MG63 (cell line): ENCODE data around the gene CEP57. TPM values are rescaled to one million over a fixed set of nuclear protein-coding genes. Genes with fewer than 3 reads are reported as not detected.

Experiments
- DNase-seq: peaks from one replicate; pipeline ENCODE4 v3.0.0-alpha.2; 2020
- H3K27me3 ChIP-seq: fragments of 250-450 bp; sonication (Bioruptor Pico); 2 replicates; pipeline ENCODE4 v1.5.1; 2020; ENCODE audit warnings: mild to moderate bottlenecking, moderate library complexity
- H3K36me3 ChIP-seq: fragments of 250-450 bp; sonication (Bioruptor Pico); 2 replicates; pipeline ENCODE4 v1.5.1; 2020; ENCODE audit warnings: mild to moderate bottlenecking, moderate library complexity
- H3K4me3 ChIP-seq: fragments of 250-450 bp; sonication (Bioruptor Pico); 2 replicates; pipeline ENCODE4 v1.5.1; 2020; ENCODE audit warnings: mild to moderate bottlenecking, moderate library complexity
- H3K9me3 ChIP-seq: fragments of 250-450 bp; sonication (Bioruptor Pico); 2 replicates; pipeline ENCODE4 v1.5.1; 2020; ENCODE audit warnings: mild to moderate bottlenecking, moderate library complexity
- total RNA-seq: library from RNA; depleted of rRNA; stranded (reverse); fragments of >200 nt; shearing (Covaris generic); gene quantifications from 2 replicates; pipeline ENCODE4 v1.2.3, GENCODE V29; 2014; ENCODE audit warnings: low replicate concordance; rRNA removed

Gene CEP57
- total RNA-seq, result 26.8 and 28.2 TPM in 2 replicates

DNA sequence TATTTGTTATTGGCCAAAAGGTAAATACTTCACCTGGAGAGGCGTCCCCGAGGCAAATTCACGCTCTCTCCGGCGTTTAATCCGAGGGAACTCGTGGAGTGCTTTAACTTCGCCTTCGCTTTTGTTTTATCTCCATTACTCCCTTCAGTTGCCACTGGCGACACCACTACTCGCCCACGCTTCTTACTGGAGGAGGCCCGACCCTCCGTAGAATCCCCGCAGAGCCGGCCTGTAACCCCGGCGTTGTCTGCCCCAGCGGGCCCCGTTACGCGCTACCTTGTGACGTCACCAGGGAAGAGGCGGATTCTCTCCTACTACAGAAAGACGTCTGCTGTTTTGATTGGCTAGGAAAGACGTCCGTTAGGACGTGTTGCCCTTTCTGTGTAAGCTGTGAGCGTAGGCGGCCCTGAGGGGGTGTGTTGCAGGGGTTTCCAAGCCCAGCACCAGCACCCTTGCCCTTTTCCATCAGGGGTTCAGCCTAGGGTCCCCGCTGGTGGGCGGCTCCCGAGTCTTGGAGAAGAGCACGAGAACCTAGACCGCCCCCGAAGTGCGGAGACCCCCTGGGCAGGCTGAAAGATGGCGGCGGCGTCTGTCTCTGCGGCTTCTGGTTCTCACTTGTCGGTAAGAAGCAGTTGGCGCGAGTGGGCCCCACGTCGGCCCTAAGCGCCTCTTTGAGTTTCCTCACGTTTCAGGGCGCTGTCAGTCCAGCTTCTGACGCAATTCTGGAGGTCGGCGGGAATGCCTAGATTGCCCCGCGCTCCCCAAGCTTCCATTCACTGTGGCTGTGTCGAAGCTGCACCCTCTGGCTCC is at the start of gene CEP57:
Gene CEP57 (plus strand): TSS at position 376 of the 810 bp plus-strand sequence. CDS start 201 bp downstream, at position 577.
- H3K9me3 ChIP-seq, result no peaks in the 10 kb centered on the region
- DNase-seq, result peak; percentile 95
- H3K4me3 ChIP-seq, result peak within 1 kb of the TSS; percentile 98
- H3K36me3 ChIP-seq, result peaks cover 32% of the 10 kb centered on the region
- no peaks in the 10 kb centered on the region for H3K27me3 ChIP-seq

DNA sequence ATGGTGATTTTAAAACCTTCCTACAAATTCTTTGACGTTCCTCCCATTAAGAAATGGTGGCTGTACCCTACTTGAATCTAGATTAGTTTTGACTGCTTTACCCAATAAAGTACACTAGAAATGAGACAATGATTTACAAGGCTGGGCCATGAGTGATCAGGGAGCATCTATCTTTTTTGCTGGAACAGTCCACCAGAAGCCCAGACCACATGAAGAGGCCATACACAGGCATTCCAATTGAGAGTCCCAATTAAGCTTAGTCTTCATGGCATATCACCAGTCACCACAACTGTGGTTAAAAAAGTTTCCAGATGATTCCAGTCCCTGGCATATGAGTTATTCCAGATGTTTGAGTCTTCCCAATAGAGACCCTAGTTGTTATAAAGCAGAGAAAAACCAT is 40.2 kb upstream of the CEP57 start:
- Histone ChIP-seq H3K9me3 (no peaks in the 10 kb centered on the region), H3K4me3 (no peak overlapping the region), H3K36me3 (no peaks in the 10 kb centered on the region), H3K27me3 (peaks cover 9% of the 10 kb centered on the region; the same call in 1 of the 2 replicates)
- no peak for DNase-seq

GRCh38 chr11:95751515-95751914 is 38.8 kb upstream of the CEP57 start:
- Histone ChIP-seq H3K27me3 (peaks cover 4% of the 10 kb centered on the region; the same call in 1 of the 2 replicates), H3K9me3 (no peaks in the 10 kb centered on the region), H3K36me3 (no peaks in the 10 kb centered on the region), H3K4me3 (no peak overlapping the region)
- no peak for DNase-seq

DNA sequence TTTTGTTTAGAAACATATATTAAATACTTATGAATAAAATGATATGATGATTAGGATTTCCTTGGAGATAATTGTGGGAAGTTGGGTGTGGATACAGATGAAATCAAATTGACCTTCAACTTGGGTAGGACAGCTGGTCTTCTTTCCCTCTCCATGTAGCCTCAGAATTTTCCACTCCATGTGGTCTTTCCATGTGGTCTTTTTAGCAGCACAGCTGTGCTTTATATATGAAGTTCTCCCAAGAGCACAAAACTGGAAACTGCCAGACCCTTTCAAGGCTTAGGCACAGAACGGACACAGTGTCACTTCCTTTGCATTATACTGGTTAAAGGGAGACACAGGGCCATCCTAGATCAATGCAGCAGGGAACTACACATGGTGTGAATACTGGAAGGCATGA is 29.4 kb upstream of the CEP57 start:
- Histone ChIP-seq H3K27me3 (no peaks in the 10 kb centered on the region; the same call in 1 of the 2 replicates), H3K4me3 (no peak overlapping the region), H3K9me3 (no peaks in the 10 kb centered on the region), H3K36me3 (no peaks in the 10 kb centered on the region)
- DNase-seq, result no peak

DNA sequence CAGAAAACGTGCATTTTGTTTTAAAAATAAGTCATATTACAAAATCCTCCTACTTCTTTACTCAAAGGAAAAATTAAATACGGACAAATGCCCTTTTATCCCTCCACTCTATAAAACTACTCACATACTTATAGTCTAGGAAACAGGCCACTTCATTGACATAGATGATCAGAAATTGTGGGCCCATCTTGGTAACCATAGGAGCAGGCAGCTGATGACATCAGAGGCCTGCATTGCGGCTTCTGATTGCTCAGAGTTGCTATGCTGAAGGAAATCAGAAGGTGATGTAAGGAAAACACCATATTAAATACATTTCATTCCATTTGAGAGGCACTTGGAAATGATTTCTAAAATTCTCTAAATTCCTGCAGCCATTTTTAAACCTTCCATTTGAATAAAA is 27.8 kb upstream of the CEP57 start:
- DNase-seq, result no peak
- Histone ChIP-seq H3K36me3 (no peaks in the 10 kb centered on the region), H3K9me3 (no peaks in the 10 kb centered on the region), H3K27me3 (no peaks in the 10 kb centered on the region; the same call in 1 of the 2 replicates), H3K4me3 (no peak overlapping the region)

DNA sequence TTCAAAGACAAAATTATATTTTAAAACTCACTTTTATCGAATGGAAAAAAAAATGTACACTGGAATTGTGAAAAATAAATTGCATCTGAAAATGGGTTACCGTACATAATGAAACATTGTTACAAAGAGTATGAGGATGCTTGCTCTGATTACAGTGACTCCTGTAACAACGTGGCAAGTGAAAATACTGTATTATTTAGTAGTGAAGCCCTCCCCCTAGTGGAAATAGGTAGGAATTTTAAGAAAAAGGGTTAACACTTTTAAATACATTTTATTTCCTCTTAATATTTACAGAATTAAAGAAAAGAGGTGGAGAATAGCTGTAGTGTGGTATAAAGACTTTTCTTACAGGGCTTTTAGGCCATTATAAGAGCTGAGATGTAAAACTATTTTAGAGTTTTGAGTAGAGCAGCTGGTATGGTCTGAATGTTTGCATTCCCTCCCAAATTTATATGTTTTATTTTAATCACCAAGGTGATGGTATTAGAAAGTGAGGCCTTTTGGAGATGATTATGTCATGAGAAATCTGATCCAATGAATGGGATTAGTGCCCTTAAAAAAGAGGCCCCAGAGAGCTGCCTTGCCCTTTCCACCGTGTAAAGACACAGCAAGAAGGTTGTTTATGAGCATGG is 25.9 kb upstream of the CEP57 start:
- H3K36me3 ChIP-seq, result no peaks in the 10 kb centered on the region; the same call in 1 of the 2 replicates
- DNase-seq, result no peak
- no peak overlapping the region for H3K4me3 ChIP-seq
- no peaks in the 10 kb centered on the region; the same call in 1 of the 2 replicates for H3K27me3 ChIP-seq
- no peaks in the 10 kb centered on the region for H3K9me3 ChIP-seq

DNA sequence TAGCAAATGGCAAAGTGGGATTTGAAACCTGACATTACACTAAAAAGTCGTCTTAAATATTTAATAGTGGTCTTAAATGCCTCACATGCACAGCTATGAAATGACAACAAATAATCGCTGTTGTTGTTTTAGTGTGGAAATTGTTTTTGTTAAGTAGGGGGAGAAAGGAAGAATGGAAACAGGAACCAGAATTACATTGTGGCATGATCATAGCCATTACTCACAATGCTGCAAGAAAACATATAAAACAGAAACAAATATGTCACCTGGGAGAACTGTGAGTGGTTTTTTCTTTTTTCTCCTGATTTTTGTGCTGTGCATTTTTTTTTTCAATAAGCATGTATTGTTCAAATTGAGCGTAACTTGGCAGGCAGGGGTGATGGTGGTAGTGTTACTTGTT is 23.6 kb upstream of the CEP57 start:
- no peak overlapping the region for H3K4me3 ChIP-seq
- no peaks in the 10 kb centered on the region for H3K9me3 ChIP-seq
- H3K27me3 ChIP-seq, result no peaks in the 10 kb centered on the region
- H3K36me3 ChIP-seq, result no peaks in the 10 kb centered on the region; the same call in 1 of the 2 replicates
- no peak for DNase-seq

DNA sequence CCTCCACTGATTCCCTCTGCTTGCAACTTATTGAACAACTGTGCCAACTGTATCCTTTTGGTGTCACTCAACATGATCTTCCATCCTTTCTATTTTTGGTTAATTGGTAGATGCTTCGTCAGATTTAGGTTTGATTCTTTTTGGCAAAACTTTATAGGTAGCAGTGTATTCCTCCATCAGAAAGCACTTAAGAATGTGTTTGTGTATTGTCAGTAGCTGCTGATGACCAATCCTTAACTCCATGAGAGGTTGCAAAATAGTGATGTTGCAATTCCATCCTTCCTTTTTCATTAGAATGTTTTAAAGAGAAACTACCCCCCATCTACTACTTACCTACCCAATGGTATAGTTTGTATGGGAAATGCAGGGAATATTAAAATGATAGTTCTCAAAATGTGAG is 22.8 kb upstream of the CEP57 start:
- H3K4me3 ChIP-seq, result no peak overlapping the region
- DNase-seq, result no peak
- H3K36me3 ChIP-seq, result peaks cover 6% of the 10 kb centered on the region
- H3K27me3 ChIP-seq, result no peaks in the 10 kb centered on the region
- no peaks in the 10 kb centered on the region for H3K9me3 ChIP-seq

DNA sequence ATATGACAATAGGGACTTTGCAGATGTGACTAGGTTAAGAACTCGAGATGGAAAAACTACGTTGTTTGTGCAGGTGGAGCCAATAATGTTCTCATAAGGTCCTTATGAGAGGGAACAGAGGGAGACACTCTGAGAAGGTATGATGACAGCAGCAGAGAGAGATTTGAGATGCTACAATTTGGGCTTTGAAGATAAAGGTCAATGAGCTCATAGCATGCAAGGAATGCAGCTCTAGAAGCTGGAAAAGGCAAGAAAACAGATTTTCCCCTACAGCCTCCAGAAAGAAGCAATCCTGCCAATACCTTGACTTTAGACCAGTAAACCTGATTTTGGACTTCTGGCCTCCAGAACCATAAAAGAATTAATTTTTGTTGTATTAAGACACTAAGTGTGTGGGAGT is 21.8 kb upstream of the CEP57 start:
- peaks cover 9% of the 10 kb centered on the region for H3K36me3 ChIP-seq
- DNase-seq, result no peak
- no peaks in the 10 kb centered on the region for H3K9me3 ChIP-seq
- H3K4me3 ChIP-seq, result no peak overlapping the region
- no peaks in the 10 kb centered on the region for H3K27me3 ChIP-seq

GRCh38 chr11:95776859-95777258 is 13.4 kb upstream of the CEP57 start:
- DNase-seq, result no peak
- H3K27me3 ChIP-seq, result no peaks in the 10 kb centered on the region
- H3K4me3 ChIP-seq, result no peak overlapping the region
- H3K9me3 ChIP-seq, result no peaks in the 10 kb centered on the region
- peaks cover 67% of the 10 kb centered on the region for H3K36me3 ChIP-seq

- H3K4me3 ChIP-seq, result no peak overlapping the region
- H3K36me3 ChIP-seq, result peaks cover 68% of the 10 kb centered on the region
- no peaks in the 10 kb centered on the region for H3K27me3 ChIP-seq
- no peak for DNase-seq
- H3K9me3 ChIP-seq, result no peaks in the 10 kb centered on the region
Measured at GRCh38 chr11:95778699-95779098, 11.6 kb upstream of the CEP57 start.

DNA sequence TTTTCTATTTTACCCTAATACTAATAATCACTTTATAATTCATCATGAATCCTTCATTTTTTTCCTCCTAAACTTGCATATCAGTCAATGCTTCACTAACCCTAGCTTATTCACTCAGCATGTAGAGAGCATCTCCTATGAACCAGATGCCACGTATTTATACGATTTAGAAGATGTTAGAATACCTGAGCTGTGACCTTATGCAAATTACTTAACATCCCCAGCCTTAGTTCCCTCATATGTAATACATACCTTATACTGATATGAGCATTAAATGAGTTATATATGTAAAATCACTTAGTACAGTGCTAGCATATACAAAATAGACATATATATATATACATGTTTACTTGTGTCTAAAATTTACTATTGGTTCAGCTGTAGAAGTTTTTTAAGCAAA is 9.8 kb upstream of the CEP57 start:
- H3K36me3 ChIP-seq, result peaks cover 73% of the 10 kb centered on the region
- H3K9me3 ChIP-seq, result no peaks in the 10 kb centered on the region
- DNase-seq, result no peak
- H3K27me3 ChIP-seq, result no peaks in the 10 kb centered on the region
- H3K4me3 ChIP-seq, result no peak overlapping the region

DNA sequence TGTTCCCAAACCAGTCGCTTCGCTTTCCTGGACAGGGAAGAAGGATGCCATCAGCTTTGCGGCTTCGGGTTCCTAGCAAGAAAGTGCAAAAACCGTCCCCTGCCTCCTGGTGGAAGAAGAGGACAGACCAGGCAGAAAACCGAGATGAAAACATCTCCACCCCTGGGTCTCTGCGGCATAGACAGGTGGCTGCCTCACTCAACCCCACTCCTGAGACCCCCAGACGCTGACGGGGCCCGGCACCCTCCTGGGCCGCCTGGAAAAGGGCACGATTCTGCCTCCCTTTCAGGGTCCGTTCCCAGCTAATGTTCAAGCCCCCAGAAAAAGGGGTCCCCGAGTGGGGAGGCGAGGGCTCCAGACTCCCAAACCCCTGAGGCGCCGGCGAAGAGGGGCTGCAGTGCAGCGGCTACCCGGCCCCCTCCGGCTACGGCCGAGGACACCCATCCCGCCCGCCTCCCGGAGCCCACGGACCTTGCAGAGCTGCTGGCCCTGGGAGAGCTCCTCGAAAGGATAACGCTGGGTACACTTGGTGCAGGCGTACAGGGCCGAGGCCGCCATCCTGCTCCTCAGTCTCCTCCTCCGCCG is 1.3 kb upstream of the CEP57 start:
- Histone ChIP-seq H3K9me3 (no peaks in the 10 kb centered on the region), H3K4me3 (peak overlapping the region; percentile 98)
- peak; percentile 14 for DNase-seq

DNA sequence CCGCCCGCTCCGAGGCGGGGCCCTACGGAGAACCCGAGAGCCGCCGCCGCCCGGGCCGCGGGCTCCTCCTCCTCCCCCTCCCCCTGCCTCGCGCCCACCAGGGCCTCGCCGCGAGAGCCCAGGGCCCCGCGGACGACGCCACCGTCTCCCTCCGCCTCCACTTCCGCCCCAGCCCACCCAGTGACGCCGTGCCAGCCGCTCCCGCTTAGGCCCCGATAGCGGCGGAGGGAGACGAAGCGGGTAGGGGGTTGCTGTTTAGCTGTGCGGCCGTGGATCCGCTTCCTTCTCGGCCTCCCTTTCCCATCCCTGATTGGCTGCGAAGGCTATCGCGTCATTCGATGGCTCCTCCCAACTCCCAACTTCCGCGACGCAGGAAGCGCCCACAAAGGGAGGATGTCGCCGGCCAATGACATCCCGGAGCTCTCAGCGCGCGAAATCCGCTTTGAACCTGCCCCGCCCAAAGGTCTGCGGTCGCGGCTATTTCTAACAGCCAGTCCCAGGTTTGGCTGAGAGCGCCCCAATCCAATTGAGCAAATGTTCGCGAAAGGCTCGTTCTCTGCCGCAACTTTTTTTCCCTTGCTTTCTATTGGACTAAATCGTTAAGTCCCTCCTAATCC is 684 bp upstream of the CEP57 start, which contains the start of gene FAM76B:
Gene FAM76B (minus strand): TSS at position 277 of the 617 bp plus-strand sequence. CDS start 304 bp downstream, outside the sequence.
- DNase-seq, result peak; percentile 98
- no peaks in the 10 kb centered on the region for H3K27me3 ChIP-seq
- H3K4me3 ChIP-seq, result peak within 1 kb of the TSS; percentile 98
- H3K9me3 ChIP-seq, result no peaks in the 10 kb centered on the region
- peaks cover 36% of the 10 kb centered on the region for H3K36me3 ChIP-seq

More for the DNA sequence above, 1.3 kb upstream of the CEP57 start:
- Histone ChIP-seq H3K36me3 (peaks cover 39% of the 10 kb centered on the region), H3K27me3 (no peaks in the 10 kb centered on the region)

DNA sequence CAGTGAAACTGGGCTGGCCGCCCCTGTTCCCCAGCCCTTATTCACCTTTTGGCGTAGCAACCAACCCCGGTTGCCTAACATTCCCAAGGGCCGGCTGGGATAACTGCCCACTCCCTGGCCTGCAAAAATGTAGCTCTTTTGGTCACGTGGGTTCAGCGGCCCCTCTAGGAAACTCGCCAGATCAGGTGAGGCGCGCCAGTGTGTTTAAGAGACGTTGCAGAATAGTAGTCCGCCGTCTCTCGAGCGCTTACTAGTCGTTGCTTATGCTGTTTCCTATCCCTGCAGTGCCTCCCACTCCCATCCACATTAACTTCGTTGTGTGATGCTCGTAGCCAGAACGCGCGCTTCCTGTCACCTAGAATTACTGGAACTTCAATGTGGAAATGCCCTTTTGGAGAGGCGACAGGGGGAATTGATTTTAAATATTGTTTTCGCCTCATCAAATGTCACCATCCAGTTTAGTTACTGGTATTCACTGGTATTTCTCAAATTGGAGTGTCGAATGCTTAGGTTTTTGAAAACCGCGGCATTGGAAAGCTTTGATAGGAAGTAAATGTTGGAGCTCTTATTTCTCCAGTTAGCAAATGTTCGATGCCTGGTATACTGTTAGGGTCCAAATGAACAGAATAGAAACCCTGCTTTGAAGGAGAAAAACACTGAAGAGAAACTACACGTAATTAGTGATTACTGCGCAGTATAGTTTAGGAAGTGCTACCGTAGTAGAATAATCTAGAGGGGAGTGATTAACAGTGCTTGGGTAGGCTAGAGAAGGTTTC is 823 bp downstream of the CEP57 start:
- peak; percentile 48 for DNase-seq
- Histone ChIP-seq H3K4me3 (peak overlapping the region; percentile 98), H3K36me3 (peaks cover 24% of the 10 kb centered on the region), H3K9me3 (no peaks in the 10 kb centered on the region), H3K27me3 (no peaks in the 10 kb centered on the region)

- peak overlapping the region; percentile 98 for H3K4me3 ChIP-seq
- no peaks in the 10 kb centered on the region for H3K27me3 ChIP-seq
- H3K36me3 ChIP-seq, result peaks cover 18% of the 10 kb centered on the region
- no peak for DNase-seq
- H3K9me3 ChIP-seq, result no peaks in the 10 kb centered on the region
Measured at GRCh38 chr11:95791709-95792033, 1.4 kb downstream of the CEP57 start.
